ENCODE data around the gene MBD4.

DNA sequence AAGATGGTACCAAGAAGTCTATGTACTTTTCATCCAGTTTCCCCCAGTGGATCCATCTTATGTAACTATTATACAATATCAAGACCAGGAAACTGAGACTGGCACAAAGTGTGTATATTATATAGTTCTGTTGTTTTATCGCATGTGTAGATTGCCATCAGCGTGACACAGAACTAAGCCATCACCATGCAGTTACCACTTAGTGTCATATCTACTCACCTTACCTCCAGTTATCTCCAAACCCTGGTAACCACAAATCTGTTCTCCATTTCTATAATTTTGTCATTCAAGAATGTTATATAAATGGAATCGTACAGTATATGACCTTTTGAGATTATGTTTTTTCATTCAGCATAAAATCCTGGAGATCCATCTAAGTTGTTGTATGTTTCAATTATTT is 23.3 kb upstream of the MBD4 start:
- TF ChIP-seq TCF12 (IDR thresholded peaks at IDR 0.05; ENCODE audit: low read depth) (no peak), EP300 (IDR thresholded peaks at IDR 0.05; ENCODE audit: borderline replicate concordance) (no peak), YY1 (IDR thresholded peaks at IDR 0.05; ENCODE audit: low read depth) (no peak), CEBPB (IDR thresholded peaks at IDR 0.05) (no peak), NFIC (IDR thresholded peaks at IDR 0.05) (no peak), TAF1 (IDR thresholded peaks at IDR 0.05; ENCODE audit: low read depth) (no peak), RAD21 (IDR thresholded peaks at IDR 0.05; ENCODE audit: low read depth) (no peak), FOXM1 (IDR thresholded peaks at IDR 0.05; ENCODE audit: borderline replicate concordance, low read depth) (no peak), CREB1 (IDR thresholded peaks at IDR 0.05; ENCODE audit: low read depth) (no peak), EGR1 (IDR thresholded peaks at IDR 0.05) (no peak)
- TF ChIP-seq, protein P1, sequence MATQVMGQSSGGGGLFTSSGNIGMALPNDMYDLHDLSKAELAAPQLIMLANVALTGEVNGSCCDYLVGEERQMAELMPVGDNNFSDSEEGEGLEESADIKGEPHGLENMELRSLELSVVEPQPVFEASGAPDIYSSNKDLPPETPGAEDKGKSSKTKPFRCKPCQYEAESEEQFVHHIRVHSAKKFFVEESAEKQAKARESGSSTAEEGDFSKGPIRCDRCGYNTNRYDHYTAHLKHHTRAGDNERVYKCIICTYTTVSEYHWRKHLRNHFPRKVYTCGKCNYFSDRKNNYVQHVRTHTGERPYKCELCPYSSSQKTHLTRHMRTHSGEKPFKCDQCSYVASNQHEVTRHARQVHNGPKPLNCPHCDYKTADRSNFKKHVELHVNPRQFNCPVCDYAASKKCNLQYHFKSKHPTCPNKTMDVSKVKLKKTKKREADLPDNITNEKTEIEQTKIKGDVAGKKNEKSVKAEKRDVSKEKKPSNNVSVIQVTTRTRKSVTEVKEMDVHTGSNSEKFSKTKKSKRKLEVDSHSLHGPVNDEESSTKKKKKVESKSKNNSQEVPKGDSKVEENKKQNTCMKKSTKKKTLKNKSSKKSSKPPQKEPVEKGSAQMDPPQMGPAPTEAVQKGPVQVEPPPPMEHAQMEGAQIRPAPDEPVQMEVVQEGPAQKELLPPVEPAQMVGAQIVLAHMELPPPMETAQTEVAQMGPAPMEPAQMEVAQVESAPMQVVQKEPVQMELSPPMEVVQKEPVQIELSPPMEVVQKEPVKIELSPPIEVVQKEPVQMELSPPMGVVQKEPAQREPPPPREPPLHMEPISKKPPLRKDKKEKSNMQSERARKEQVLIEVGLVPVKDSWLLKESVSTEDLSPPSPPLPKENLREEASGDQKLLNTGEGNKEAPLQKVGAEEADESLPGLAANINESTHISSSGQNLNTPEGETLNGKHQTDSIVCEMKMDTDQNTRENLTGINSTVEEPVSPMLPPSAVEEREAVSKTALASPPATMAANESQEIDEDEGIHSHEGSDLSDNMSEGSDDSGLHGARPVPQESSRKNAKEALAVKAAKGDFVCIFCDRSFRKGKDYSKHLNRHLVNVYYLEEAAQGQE (IDR thresholded peaks at IDR 0.05; ENCODE audit: low read depth): no peak
- TF ChIP-seq, protein P2, sequence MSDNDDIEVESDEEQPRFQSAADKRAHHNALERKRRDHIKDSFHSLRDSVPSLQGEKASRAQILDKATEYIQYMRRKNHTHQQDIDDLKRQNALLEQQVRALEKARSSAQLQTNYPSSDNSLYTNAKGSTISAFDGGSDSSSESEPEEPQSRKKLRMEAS (IDR thresholded peaks at IDR 0.05): no peak
- TF ChIP-seq, protein P3, sequence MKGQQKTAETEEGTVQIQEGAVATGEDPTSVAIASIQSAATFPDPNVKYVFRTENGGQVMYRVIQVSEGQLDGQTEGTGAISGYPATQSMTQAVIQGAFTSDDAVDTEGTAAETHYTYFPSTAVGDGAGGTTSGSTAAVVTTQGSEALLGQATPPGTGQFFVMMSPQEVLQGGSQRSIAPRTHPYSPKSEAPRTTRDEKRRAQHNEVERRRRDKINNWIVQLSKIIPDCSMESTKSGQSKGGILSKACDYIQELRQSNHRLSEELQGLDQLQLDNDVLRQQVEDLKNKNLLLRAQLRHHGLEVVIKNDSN (IDR thresholded peaks at IDR 0.05): no peak
